Coronary artery (tissue), 2 donors: ENCODE data around the gene SPAG7.

Experiments
- DNase-seq: peaks from one replicate; pipeline ENCODE4 v3.0.0-alpha.2; 2017; ENCODE audit warnings: low spot score
- H3K27ac ChIP-seq, 2 donors: fragments of 200-600 bp; sonication (generic); one replicate each; pipeline ENCODE4 v1.5.1; 2016 to 2019
- H3K4me3 ChIP-seq: fragments of 200-600 bp; sonication (generic); 2 replicates; pipeline ENCODE4 v1.5.1; 2016; ENCODE audit warnings: mild to moderate bottlenecking, moderate library complexity
- TF ChIP-seq, protein P1 (sequence below): fragments of 200-600 bp; sonication (generic); IDR thresholded peaks from one replicate; pipeline ENCODE4 v1.5.1; 2019; ENCODE audit warnings: antibody characterized with exemption

The SPAG7 gene

DNA sequence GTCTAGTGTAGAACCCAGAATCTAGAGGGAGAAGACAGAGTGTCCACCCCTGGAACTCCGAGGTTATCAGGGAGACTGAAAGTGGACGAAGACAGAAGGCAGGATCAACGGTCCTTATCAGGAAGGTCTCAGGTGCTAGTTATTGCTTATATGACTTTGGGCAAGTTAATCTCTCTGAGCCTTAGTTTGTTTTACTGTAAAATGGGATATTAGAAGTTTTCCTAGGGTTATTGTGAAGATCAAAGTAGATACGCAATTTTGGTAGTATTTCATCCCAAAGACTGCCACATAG is 26.4 kb downstream of the SPAG7 start:
- Histone ChIP-seq H3K4me3 (peak overlapping the region; percentile 80), H3K27ac (no peak overlapping the region)
- TF ChIP-seq, protein P1, sequence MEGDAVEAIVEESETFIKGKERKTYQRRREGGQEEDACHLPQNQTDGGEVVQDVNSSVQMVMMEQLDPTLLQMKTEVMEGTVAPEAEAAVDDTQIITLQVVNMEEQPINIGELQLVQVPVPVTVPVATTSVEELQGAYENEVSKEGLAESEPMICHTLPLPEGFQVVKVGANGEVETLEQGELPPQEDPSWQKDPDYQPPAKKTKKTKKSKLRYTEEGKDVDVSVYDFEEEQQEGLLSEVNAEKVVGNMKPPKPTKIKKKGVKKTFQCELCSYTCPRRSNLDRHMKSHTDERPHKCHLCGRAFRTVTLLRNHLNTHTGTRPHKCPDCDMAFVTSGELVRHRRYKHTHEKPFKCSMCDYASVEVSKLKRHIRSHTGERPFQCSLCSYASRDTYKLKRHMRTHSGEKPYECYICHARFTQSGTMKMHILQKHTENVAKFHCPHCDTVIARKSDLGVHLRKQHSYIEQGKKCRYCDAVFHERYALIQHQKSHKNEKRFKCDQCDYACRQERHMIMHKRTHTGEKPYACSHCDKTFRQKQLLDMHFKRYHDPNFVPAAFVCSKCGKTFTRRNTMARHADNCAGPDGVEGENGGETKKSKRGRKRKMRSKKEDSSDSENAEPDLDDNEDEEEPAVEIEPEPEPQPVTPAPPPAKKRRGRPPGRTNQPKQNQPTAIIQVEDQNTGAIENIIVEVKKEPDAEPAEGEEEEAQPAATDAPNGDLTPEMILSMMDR, result no peak
- no peak for DNase-seq

DNA sequence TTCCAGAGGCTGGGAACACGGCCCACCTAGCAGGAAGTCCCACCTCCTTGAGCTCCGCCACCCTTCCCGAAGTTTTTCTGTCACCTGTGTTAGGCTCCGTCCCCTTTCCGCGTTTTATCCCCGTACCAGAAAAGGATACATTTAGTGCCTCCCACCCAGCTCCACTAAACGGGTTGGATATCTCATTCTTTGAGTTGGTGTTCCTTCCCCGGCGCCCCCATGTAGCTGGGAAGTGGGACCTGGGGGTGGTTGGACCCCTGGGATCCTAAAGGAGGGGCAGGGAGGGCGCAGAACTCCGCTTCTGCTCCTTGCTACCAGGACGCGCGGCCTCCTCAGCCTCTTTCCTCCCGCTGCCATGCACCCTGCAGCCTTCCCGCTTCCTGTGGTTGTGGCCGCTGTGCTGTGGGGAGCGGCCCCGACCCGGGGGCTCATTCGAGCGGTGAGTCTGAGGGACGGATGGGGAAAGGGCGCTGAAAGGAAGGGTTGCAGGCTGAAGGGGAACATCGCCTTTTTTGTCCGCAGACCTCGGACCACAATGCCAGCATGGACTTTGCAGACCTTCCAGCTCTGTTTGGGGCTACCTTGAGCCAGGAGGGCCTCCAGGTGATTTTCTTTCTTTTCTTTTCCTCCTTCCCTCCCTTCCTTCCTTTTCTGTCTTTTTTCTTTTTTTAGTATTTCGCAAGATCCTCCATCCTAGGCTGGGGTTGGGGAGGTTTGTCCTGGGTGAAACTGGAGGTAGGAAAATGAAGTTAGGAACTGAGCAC is 26.9 kb downstream of the SPAG7 start:
- H3K27ac ChIP-seq, result peak overlapping the region; percentile 86 to 93
- peak overlapping the region; percentile 80 for H3K4me3 ChIP-seq
- DNase-seq, result no peak
- TF ChIP-seq, protein P1, result no peak

DNA sequence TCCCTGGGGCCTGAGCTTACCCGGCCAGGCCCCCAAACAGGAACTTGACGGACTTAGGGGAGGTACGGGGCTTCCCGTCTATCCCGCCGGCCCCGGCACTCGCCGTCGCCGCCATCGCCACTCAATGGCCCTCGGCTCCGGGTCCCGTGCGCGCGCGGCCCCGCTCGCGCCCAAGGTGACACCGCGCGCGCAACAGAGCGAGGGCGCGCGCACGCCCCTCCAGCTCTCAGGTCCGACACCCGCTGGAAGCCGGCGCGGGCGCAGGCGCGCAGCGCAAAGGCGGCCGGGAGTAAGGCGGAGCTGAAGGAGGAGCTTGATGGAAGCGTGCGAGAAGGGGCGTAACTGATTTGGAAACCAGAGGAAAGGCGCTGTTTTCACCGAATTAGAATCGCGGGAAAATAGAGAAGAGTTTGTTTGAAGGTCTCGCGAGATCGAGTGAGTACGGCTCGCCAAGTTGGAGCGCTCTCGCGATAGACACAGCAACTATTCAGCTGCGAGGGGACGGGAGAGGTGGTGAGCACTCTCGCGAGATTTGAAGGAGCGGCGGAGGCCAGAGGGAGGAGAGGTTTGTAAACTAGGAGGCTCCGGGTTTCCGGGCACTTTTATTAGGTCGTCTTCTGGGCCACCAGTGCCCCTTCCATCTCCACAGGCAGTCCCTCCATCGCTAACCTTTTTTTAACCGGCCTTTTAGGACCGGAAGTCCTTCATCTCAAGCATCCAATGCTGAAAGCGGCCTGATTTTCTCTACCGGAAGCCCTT is 27.6 kb downstream of the SPAG7 start, which contains the start of the genes RNF167 and SLC25A11:
RNF167 (plus strand) TSS at position 473 of the 759 bp plus-strand sequence. CDS start 642 bp downstream, outside the sequence.
SLC25A11 (minus strand) TSS at position 251 of the 759 bp plus-strand sequence; CDS start at position 115, 136 bp downstream.
- Histone ChIP-seq H3K27ac (peak within 1 kb of the TSS; percentile 86 to 93), H3K4me3 (peak within 1 kb of the TSS; percentile 80)
- TF ChIP-seq, protein P1, result no peak
- DNase-seq, result peak; percentile 98

DNA sequence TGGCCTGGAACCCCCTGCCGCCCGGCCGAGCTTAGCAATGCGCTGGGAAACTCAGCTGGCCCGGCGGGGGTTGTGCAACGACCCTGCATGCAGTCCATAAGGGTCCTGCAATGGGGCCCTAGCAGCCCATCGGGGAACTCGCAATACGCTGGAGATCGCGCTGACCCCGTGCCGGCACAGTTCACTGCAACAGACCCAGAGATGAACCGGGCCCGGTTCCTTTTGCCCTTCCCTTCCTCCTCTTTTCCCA is 28.1 kb downstream of the SPAG7 start:
- peak overlapping the region; percentile 86 to 93 for H3K27ac ChIP-seq
- TF ChIP-seq, protein P1, result no peak
- no peak for DNase-seq
- H3K4me3 ChIP-seq, result peak overlapping the region; percentile 80

DNA sequence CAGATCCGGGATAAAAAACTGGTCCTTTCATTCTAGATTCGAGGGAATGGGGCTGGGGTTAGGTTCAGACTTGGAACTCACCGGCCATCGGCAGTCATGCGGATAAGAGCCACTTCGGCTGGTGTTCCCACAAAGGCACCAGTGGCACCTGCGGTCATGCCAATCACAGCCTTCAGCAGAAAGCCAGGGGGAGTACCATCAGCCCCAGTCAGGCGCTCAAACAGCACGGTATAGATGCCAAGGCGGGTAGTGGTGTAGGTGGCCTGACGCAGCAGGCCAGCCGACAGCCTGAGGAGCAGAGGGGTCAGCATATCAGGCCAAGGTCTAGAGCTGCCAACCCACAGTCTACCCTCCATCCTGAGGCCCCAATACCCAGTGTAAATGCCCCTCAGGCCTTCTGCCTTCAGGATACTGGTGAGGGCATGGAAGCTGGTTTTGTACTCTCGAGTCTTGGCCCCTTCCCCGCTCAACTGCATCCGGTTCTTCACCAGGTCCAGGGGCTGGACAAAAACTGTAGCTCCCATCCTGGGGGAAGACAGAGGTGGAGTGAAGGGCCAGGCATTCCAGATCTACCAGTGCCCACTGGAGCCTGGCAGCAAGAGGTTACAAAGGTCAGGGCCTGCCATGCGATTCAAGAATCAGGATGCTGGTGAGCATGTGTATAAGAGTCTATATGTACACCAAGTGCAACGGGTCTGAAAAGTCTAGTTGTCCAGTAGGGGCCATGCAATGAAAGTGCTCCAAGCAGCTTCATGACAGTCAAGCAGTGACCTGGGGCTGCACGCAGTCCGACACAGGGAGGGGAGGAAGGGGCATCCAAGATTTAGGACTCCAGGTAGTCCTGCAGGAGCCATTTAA is 28.7 kb downstream of the SPAG7 start:
- Histone ChIP-seq H3K27ac (peak overlapping the region; percentile 86 to 93), H3K4me3 (peak overlapping the region; percentile 80)
- TF ChIP-seq, protein P1, result no peak
- no peak for DNase-seq

DNA sequence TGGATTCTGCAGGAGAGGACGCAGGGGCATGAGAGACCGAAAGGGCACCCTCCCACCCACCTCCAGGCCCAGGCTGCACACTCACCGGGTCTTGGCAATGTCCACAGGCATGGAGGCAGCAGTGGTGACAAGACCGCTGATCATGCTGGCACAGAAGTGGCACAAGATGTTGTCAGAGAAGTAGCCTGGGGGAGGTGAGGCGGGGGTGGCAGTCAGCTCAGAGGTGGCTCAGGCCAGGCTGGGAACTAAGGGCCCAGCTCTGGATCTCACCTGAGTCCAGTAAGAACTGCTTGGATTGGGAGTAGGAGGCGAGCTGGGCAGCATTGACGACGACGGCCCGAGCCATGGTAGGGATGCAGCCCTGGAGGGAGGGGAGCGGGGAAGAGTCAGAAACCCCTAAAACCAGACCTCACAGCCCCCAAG is 29.5 kb downstream of the SPAG7 start:
- H3K27ac ChIP-seq, result peak overlapping the region in 1 of 2 donors; percentile 93
- H3K4me3 ChIP-seq, result peak overlapping the region; percentile 80
- DNase-seq, result no peak
- TF ChIP-seq, protein P1, result no peak
